ENCODE results near the gene PBX1.

- TF ChIP-seq CTCF (IDR thresholded peaks at IDR 0.05; ENCODE audit: poor library complexity) (no peak), EZH2 (IDR thresholded peaks at IDR 0.05; ENCODE audit: borderline replicate concordance) (no peak)
Measured at GRCh38 chr1:164565357-164565756, 6.4 kb downstream of the PBX1 start.
